ENCODE results near the gene FALEC. TPM values are rescaled to one million over a fixed set of nuclear protein-coding genes. Genes with fewer than 3 reads are reported as not detected.

FALEC gene
- total RNA-seq, 2 experiments from 2014 or later, result not detected

- Mint-ChIP-seq H3K4me3 (no peak overlapping the region), H3K27ac (no peak overlapping the region), H3K4me1 (ENCODE audit: low read depth) (peaks cover 20% of the 10 kb centered on the region), H3K9me3 (no peaks in the 10 kb centered on the region), H3K27me3 (no peaks in the 10 kb centered on the region), H3K36me3 (ENCODE audit: low read depth) (peaks cover under 1% of the 10 kb centered on the region)
- ChIA-PET POLR2A (no interaction called here), CTCF (interaction anchor here (0.6 kb wide), 2 partner anchors 75 to 245 kb away, joined by 3 read pairs; no protein-coding TSS in a partner anchor)
- intact Hi-C loops (cut with DNase I, micrococcal nuclease), result no loop called here
- Histone ChIP-seq H3K4me3 (ENCODE audit: low read length) (no peak overlapping the region), H3K27ac (ENCODE audit: low read depth in 1 of 2, low read length in 2 of 2) (no peak overlapping the region), H3K9me3 (ENCODE audit: control insufficient read depth in 1 of 2, insufficient read depth in 1 of 2, low read length in 2 of 2) (no peaks in the 10 kb centered on the region), H3K4me1 (ENCODE audit: insufficient read depth, low read length) (peaks cover 17% of the 10 kb centered on the region), H3K27me3 (ENCODE audit: control insufficient read depth in 1 of 2, insufficient read depth in 2 of 2, low read length in 2 of 2) (no peaks in the 10 kb centered on the region), H3K36me3 (ENCODE audit: insufficient read depth, low read length) (peaks cover 4% of the 10 kb centered on the region)
- ATAC-seq (ENCODE audit: poor library complexity) (no peak), DNase-seq (no peak)
- TF ChIP-seq CTCF (IDR thresholded peaks at IDR 0.05), result no peak
Observed at GRCh38 chr1:150511985-150512660, 3.4 kb upstream of the FALEC start.

GRCh38 chr1:150512846-150513245, 2.7 kb upstream of the FALEC start:
- no peak overlapping the region for H3K4me3 Mint-ChIP-seq
- no peaks in the 10 kb centered on the region for H3K9me3 Mint-ChIP-seq
- TF ChIP-seq CTCF (IDR thresholded peaks at IDR 0.05), result no peak
- H3K4me1 ChIP-seq (ENCODE audit: insufficient read depth, low read length), result peaks cover 17% of the 10 kb centered on the region
- DNase-seq (no peak), ATAC-seq (ENCODE audit: poor library complexity) (no peak)
- H3K27me3 Mint-ChIP-seq, result no peaks in the 10 kb centered on the region
- intact Hi-C loops (cut with DNase I, micrococcal nuclease), result no loop called here
- no peak overlapping the region for H3K27ac ChIP-seq (ENCODE audit: low read depth in 1 of 2, low read length in 2 of 2)
- peaks cover 20% of the 10 kb centered on the region for H3K4me1 Mint-ChIP-seq (ENCODE audit: low read depth)
- H3K27me3 ChIP-seq (ENCODE audit: control insufficient read depth in 1 of 2, insufficient read depth in 2 of 2, low read length in 2 of 2), result no peaks in the 10 kb centered on the region
- CTCF ChIA-PET, result interaction anchor here (0.6 kb wide), 1 partner anchor 244 kb away, joined by 3 read pairs; no protein-coding TSS in a partner anchor
- no peak overlapping the region for H3K27ac Mint-ChIP-seq
- H3K36me3 Mint-ChIP-seq (ENCODE audit: low read depth), result no peaks in the 10 kb centered on the region
- POLR2A ChIA-PET, result no interaction called here
- H3K9me3 ChIP-seq (ENCODE audit: control insufficient read depth in 1 of 2, insufficient read depth in 1 of 2, low read length in 2 of 2), result no peaks in the 10 kb centered on the region
- H3K36me3 ChIP-seq (ENCODE audit: insufficient read depth, low read length), result no peaks in the 10 kb centered on the region
- no peak overlapping the region for H3K4me3 ChIP-seq (ENCODE audit: low read length)

- H3K4me3 ChIP-seq (ENCODE audit: low read length), result no peak overlapping the region
- H3K4me1 Mint-ChIP-seq (ENCODE audit: low read depth), result peaks cover 20% of the 10 kb centered on the region
- H3K4me3 Mint-ChIP-seq, result peak overlapping the region; percentile 34
- ATAC-seq (ENCODE audit: poor library complexity) (no peak), DNase-seq (no peak)
- no peak overlapping the region for H3K27ac Mint-ChIP-seq
- no peaks in the 10 kb centered on the region for H3K36me3 Mint-ChIP-seq (ENCODE audit: low read depth)
- no peaks in the 10 kb centered on the region for H3K9me3 Mint-ChIP-seq
- no peaks in the 10 kb centered on the region for H3K9me3 ChIP-seq (ENCODE audit: control insufficient read depth in 1 of 2, insufficient read depth in 1 of 2, low read length in 2 of 2)
- CTCF ChIA-PET, result no interaction called here
- POLR2A ChIA-PET, result interaction anchor here (0.6 kb wide), 1 partner anchor 234 kb away, joined by 3 read pairs; no protein-coding TSS in a partner anchor
- no peaks in the 10 kb centered on the region for H3K27me3 ChIP-seq (ENCODE audit: control insufficient read depth in 1 of 2, insufficient read depth in 2 of 2, low read length in 2 of 2)
- peaks cover 17% of the 10 kb centered on the region for H3K4me1 ChIP-seq (ENCODE audit: insufficient read depth, low read length)
- intact Hi-C loops (cut with DNase I, micrococcal nuclease), result no loop called here
- no peak for TF ChIP-seq CTCF (IDR thresholded peaks at IDR 0.05)
- H3K36me3 ChIP-seq (ENCODE audit: insufficient read depth, low read length), result no peaks in the 10 kb centered on the region
- no peak overlapping the region for H3K27ac ChIP-seq (ENCODE audit: low read depth in 1 of 2, low read length in 2 of 2)
- no peaks in the 10 kb centered on the region for H3K27me3 Mint-ChIP-seq
Observed at GRCh38 chr1:150513351-150513791, 2.2 kb upstream of the FALEC start.
